ENCODE measurements around the gene GNAI1.

DNA sequence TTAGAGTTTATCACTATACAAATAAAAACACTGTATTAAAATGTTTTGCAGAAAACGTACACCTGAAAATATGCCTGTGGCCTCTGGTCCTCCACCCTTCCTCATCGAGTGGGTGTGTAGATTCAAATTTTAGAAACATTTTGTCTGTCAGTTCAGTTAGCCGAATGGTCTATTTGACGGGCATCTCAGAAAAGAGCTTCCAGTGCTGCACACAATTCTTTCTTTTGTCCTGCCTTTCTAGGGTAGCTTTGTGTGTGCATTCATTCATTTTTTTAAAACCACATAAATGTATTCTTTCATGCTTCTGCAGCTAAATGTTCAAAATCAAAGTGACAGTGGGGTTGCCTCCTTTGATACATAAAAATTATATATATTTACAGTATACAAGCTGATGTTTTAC is 46.8 kb downstream of the GNAI1 start:
- TF ChIP-seq, protein P1, sequence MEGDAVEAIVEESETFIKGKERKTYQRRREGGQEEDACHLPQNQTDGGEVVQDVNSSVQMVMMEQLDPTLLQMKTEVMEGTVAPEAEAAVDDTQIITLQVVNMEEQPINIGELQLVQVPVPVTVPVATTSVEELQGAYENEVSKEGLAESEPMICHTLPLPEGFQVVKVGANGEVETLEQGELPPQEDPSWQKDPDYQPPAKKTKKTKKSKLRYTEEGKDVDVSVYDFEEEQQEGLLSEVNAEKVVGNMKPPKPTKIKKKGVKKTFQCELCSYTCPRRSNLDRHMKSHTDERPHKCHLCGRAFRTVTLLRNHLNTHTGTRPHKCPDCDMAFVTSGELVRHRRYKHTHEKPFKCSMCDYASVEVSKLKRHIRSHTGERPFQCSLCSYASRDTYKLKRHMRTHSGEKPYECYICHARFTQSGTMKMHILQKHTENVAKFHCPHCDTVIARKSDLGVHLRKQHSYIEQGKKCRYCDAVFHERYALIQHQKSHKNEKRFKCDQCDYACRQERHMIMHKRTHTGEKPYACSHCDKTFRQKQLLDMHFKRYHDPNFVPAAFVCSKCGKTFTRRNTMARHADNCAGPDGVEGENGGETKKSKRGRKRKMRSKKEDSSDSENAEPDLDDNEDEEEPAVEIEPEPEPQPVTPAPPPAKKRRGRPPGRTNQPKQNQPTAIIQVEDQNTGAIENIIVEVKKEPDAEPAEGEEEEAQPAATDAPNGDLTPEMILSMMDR (IDR thresholded peaks at IDR 0.05) = no peak
- no peak for TF ChIP-seq POLR2A (IDR thresholded peaks at IDR 0.05)

Measured in right lobe of liver (tissue), 4 donors.